ENCODE measurements around the gene ABHD2. TPM values are rescaled to one million over a fixed set of nuclear protein-coding genes. Genes with fewer than 3 reads are reported as not detected.

ABHD2 gene
- total and polyA plus RNA-seq, 9 of the 15 experiments (the other 6 are each of a cell fraction or from before 2014, with no cell fraction given), result 16.9 to 99.8 (median 47.5) TPM

DNA sequence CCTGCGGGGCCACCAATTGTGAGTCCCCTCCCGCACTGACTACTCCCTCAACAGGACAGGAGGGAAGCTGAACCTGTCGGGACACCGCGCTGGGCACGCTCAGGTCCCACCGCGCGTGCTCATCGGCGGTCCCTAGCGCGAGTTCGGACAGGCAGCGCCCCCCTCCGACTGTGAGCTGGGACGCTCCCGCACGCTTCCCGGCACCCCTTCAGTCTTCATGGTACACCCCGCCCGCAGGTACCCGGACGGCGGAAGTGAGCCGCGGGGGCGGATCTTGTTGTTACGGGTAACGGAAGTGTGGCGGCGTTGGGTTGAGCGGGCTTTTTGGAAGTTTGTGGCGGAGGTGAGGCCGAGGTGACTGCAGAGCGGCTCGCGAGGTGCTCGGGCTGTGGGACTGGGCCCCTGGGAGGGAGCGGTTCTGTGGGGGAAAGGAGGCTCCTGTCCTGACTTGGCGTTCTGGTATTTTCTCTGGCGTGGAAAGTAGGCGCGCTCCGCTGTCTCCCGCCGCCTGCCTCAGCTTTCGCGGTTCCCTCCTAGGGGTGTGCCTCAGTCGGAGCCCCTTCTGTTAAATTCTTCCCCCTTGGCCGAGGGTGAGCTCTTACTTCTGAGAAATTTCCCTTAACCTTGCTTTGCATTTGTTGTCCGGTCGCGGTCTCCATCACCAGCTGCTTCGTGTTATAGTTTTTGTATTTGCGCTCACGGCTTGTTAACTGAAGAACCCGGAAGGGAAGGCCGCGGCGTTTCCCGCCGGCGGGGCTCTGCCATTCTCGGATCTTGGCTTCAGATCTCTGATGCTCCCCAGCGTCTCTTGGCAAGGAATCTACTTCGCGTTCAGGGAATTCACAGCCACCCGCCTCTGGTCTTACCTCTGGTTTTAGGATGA is 155.7 kb downstream of the ABHD2 start, which contains the start of gene FANCI (continued):
- TF ChIP-seq, protein P1, sequence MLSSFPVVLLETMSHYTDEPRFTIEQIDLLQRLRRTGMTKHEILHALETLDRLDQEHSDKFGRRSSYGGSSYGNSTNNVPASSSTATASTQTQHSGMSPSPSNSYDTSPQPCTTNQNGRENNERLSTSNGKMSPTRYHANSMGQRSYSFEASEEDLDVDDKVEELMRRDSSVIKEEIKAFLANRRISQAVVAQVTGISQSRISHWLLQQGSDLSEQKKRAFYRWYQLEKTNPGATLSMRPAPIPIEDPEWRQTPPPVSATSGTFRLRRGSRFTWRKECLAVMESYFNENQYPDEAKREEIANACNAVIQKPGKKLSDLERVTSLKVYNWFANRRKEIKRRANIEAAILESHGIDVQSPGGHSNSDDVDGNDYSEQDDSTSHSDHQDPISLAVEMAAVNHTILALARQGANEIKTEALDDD (IDR thresholded peaks at IDR 0.05), result no peak
- TF ChIP-seq HNRNPUL1 (IDR thresholded peaks at IDR 0.05; ENCODE audit: low read length), result no peak
- no peak for TF ChIP-seq ZNF212 (CRISPR knock-in tag; IDR thresholded peaks at IDR 0.05)
- TF ChIP-seq CHD2 (IDR thresholded peaks at IDR 0.05; ENCODE audit: low read depth, low read length), result peak; percentile 46; the same call in 1 of the 2 replicates
- peak; percentile 59 for TF ChIP-seq SOX6 (IDR thresholded peaks at IDR 0.05)
- TF ChIP-seq KDM2B (CRISPR knock-in tag; IDR thresholded peaks at IDR 0.05), result no peak
- no peak for TF ChIP-seq POLR2AphosphoS2 (IDR thresholded peaks at IDR 0.05; ENCODE audit: low read length)
- TF ChIP-seq ZNF589 (CRISPR knock-in tag; IDR thresholded peaks at IDR 0.05; ENCODE audit: low read depth), result no peak
- TF ChIP-seq MED1 (CRISPR knock-in tag; IDR thresholded peaks at IDR 0.05; ENCODE audit: borderline replicate concordance), result no peak
- TF ChIP-seq ZNF75A (CRISPR knock-in tag; IDR thresholded peaks at IDR 0.05), result no peak
- no peak for TF ChIP-seq FOS (IDR thresholded peaks at IDR 0.05; ENCODE audit: extremely low read depth, insufficient read length)
- TF ChIP-seq ZZZ3 (IDR thresholded peaks at IDR 0.05), result peak; percentile 68; the same call in 1 of the 2 replicates
- TF ChIP-seq, protein P2, sequence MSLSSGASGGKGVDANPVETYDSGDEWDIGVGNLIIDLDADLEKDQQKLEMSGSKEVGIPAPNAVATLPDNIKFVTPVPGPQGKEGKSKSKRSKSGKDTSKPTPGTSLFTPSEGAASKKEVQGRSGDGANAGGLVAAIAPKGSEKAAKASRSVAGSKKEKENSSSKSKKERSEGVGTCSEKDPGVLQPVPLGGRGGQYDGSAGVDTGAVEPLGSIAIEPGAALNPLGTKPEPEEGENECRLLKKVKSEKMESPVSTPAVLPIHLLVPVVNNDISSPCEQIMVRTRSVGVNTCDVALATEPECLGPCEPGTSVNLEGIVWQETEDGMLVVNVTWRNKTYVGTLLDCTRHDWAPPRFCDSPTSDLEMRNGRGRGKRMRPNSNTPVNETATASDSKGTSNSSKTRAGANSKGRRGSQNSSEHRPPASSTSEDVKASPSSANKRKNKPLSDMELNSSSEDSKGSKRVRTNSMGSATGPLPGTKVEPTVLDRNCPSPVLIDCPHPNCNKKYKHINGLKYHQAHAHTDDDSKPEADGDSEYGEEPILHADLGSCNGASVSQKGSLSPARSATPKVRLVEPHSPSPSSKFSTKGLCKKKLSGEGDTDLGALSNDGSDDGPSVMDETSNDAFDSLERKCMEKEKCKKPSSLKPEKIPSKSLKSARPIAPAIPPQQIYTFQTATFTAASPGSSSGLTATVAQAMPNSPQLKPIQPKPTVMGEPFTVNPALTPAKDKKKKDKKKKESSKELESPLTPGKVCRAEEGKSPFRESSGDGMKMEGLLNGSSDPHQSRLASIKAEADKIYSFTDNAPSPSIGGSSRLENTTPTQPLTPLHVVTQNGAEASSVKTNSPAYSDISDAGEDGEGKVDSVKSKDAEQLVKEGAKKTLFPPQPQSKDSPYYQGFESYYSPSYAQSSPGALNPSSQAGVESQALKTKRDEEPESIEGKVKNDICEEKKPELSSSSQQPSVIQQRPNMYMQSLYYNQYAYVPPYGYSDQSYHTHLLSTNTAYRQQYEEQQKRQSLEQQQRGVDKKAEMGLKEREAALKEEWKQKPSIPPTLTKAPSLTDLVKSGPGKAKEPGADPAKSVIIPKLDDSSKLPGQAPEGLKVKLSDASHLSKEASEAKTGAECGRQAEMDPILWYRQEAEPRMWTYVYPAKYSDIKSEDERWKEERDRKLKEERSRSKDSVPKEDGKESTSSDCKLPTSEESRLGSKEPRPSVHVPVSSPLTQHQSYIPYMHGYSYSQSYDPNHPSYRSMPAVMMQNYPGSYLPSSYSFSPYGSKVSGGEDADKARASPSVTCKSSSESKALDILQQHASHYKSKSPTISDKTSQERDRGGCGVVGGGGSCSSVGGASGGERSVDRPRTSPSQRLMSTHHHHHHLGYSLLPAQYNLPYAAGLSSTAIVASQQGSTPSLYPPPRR (CRISPR knock-in tag; IDR thresholded peaks at IDR 0.05; ENCODE audit: borderline replicate concordance), result 0 out of 2 replicates have a peak, but pooled peaks have one; percentile 57
- peak; percentile 69 for TF ChIP-seq PKNOX1 (IDR thresholded peaks at IDR 0.05)
- no peak for TF ChIP-seq DPF2 (IDR thresholded peaks at IDR 0.05)
- TF ChIP-seq ZNF77 (CRISPR knock-in tag; IDR thresholded peaks at IDR 0.05), result no peak
- TF ChIP-seq HBP1 (CRISPR knock-in tag; IDR thresholded peaks at IDR 0.05), result no peak
- TF ChIP-seq LCOR (CRISPR knock-in tag; IDR thresholded peaks at IDR 0.05), result peak; percentile 80; the same call in 1 of the 2 replicates
- TF ChIP-seq PTRF (tag; IDR thresholded peaks at IDR 0.05), result no peak
- peak; percentile 87 for TF ChIP-seq POLR2AphosphoS5 (IDR thresholded peaks at IDR 0.05; ENCODE audit: control insufficient read depth, insufficient read depth, low read depth, low read length)
- TF ChIP-seq ZNF311 (CRISPR knock-in tag; IDR thresholded peaks at IDR 0.05), result no peak
- no peak for TF ChIP-seq MAFK (IDR thresholded peaks at IDR 0.05; ENCODE audit: low read length)
